Stimulated activated naive CD4-positive, alpha-beta T cell treated with Interleukin-2 at 50 U/mL for 16 hours (primary cell): ENCODE measurements around the gene ZNF106.

Source experiments
- DNase-seq: peaks from one replicate; lab custom pipeline; 2025; lab: John Stamatoyannopoulos, UW

Gene ZNF106

DNA sequence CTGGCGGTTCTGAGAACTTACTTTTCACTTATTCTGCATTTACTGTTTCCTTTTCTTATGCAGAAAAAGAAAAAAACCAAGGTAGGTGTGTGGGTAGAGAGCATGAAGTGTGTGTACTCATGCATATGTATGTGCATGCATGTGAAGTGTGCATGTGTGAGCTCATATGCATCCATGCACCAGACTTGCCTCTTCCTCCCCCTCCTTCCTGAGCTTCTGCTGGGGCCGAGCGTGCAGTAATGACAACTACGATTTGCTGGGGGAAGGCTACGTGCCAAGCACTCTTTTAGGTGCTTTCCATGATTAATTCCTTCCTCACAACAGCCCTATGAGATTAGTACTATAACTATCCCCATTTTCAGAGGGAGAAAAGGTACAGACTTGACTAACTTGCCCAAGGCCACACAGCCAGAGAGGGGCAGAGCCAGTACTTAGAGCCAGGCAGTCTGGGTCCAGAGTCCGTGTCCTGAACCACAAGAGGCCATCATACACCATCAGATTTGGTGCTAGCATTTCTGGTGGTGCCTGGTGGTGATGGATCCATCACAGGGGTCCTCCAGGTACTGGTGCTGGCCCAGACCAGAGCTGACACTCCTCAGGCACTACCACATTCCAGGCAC lies 85.0 kb downstream of the ZNF106 start:
- no peak for DNase-seq

- DNase-seq, result no peak
These were observed 86.3 kb downstream of the ZNF106 start for GRCh38 chr15:42404461-42405235.

DNA sequence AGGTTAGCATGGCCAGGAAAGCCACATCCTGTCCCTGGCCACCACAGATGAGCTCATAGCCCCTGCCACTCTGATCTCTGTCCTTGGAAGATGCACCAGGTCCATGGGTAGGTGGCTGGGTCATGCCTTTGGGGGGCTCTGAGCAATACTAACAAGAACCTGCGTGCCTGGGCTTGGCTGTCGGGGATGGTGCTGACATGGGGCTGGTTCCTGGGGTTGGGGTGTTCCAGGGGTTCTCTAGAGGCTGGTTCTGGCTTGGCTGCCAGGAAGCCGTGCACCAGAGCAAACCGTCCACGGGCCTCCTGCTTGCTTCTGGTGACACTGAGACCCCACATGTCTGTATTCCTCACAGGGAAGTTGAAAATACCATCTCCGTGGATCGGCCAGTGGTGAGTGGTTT lies 87.6 kb downstream of the ZNF106 start:
- DNase-seq, result no peak

DNA sequence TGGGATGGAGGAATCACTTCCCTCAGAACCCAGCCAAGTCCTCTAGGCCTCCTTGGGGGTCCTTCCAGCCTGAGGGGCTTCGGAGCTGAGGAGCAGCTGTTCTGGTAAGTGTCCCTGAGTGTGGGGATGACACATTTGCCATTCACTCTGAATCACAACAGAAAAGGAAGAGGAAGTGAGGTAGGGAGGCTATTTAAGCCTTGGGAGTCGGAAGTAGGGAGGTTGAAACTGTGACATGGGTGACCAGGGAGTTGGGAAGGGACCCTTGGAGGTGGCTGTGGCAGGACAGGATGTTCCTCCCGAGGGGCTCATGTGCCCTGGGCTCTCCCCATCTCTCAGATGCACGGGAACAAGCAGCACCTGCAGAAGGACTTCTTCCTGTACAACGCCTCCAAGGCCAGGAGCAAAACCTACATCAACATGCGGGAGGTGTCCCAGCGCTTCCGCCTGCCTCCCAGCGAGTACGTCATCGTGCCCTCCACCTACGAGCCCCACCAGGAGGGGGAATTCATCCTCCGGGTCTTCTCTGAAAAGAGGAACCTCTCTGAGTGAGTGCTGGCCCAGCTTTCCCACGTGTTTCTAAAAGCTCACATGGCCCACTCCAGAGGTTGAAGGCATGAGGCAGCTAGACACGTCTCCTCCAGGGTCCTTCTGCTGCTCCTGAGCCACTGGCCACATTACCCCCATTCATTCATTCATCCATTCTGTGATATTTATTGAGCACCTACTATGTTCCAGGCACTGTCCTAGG lies 88.3 kb downstream of the ZNF106 start:
- no peak for DNase-seq

- no peak for DNase-seq
These were observed 89.1 kb downstream of the ZNF106 start for GRCh38 chr15:42401544-42402454.

- DNase-seq, result no peak
These were observed 95.1 kb downstream of the ZNF106 start for GRCh38 chr15:42395838-42396237.

DNA sequence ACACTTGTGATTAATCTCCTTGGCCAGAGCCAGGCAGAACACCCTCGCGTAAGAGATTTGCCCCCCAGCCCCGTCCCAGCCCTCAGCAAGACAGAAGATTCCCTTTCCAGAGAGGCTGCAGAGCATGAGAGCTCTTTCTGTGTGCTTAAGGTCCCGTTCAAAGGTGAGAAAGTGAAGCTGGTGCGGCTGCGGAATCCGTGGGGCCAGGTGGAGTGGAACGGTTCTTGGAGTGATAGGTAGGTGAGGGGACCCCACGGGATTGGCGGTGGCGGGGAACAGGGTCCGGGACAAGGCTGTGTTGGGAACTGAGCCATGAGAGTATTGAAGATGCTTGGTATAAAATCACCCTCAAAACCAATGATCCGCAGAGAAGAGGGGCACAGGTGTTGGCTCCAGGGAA lies 96.8 kb downstream of the ZNF106 start:
- no peak for DNase-seq

DNA sequence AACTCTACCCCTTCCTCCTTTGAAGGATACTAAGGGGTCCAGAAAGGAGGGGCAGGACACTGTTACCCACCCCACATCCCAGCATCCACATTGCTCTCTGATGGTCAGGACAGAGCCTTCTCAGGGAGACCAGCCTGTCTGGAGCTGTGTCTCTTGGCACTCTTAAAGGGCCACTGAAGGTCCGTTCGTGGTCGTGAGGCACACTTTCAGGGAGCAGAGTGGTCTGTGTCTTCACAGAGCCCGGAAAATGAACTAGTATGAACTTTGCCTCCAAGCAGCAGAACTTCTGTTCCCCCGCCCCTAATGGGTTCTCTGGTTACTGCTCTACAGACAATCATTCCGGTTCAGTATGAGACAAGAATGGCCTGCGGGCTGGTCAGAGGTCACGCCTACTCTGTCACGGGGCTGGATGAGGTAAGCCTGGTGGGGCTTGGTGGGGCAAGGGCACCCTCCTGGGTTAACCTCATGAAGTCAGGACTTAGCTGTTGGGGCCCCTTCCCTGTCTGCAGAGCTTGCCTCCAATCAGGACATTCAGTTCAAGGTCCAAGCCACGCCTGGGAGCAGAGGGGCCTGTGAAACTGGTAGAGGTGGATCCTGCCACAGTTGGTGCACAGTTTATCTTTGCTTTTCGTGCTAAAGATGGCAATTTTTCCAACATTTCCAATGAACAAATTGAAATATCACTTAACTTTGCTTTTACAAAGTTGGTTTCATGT lies 98.5 kb downstream of the ZNF106 start:
- no peak for DNase-seq

DNA sequence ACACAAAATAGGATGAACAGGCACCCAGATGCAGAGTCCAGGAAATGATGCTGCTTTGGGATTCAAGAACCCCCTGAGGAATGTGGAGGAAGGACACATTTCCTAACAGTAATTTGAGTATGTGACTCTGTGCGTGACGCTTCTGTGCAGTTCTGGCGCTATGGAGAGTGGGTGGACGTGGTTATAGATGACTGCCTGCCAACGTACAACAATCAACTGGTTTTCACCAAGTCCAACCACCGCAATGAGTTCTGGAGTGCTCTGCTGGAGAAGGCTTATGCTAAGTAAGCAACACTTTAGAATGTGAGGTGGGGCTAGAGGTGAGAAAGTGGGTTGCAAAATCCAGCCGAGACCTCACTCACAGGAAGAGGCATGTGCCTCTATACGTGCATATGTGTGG lies 103.3 kb downstream of the ZNF106 start:
- no peak for DNase-seq

GRCh38 chr15:42385980-42386700 lies 104.8 kb downstream of the ZNF106 start:
- DNase-seq, result no peak

GRCh38 chr15:42385206-42385979 lies 105.5 kb downstream of the ZNF106 start:
- no peak for DNase-seq

- no peak for DNase-seq
These were observed 106.3 kb downstream of the ZNF106 start for GRCh38 chr15:42384597-42384996.

- no peak for DNase-seq
These were observed 112.9 kb downstream of the ZNF106 start for GRCh38 chr15:42378011-42378410.

- no peak for DNase-seq
These were observed 115.0 kb downstream of the ZNF106 start for GRCh38 chr15:42375941-42376340.

- DNase-seq, result no peak
These were observed 115.7 kb downstream of the ZNF106 start for GRCh38 chr15:42375252-42375651.

- DNase-seq, result no peak
These were observed 116.1 kb downstream of the ZNF106 start for GRCh38 chr15:42374810-42375209.

GRCh38 chr15:42373936-42374335 lies 117.0 kb downstream of the ZNF106 start:
- DNase-seq, result no peak

GRCh38 chr15:42373274-42373673 lies 117.7 kb downstream of the ZNF106 start:
- no peak for DNase-seq

DNA sequence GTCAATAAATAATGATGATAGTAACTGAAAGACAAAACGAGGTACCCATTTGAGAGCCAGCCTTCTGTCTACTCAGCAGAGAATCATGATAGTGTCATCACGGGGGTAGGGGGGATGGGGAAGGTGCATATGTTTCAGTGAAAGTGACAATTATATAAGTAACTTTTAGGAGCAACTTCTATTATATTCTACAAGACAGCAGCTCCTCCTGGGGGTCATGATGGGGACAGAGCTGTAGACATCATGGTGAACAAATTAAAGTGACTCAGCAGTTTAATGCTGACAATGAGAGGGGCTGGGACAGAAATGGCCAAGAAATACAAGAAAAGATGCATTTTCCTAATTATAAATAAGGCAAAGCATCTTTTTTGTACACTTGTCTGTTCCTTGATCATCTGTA lies 119.8 kb downstream of the ZNF106 start:
- no peak for DNase-seq

DNA sequence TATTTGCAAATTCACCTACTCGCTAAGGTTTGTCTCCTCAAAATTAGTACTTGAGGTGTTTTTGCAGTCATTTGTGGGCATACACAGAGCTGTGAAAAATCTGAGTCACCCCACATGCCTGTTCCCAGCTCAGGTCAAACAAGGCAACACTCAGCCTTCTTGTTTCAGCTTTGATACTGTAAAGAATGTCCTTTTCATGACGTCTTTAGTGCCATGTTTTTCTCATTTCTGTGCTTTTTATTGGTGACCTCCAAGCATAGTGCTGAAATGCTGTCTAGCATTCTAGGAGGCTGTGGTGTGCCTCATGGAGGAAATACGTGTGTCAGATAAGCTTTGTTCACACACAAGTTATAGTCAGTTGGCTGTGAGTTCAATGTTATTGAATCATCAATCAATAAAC lies 122.8 kb downstream of the ZNF106 start:
- no peak for DNase-seq
